Adrenal gland (tissue), 12 donors: ENCODE data around the gene THBS3. TPM values are rescaled to one million over a fixed set of nuclear protein-coding genes. Genes with fewer than 3 reads are reported as not detected.
A peak's percentile ranks its signal among the peaks of the same experiment; 100 is the strongest.
"Not testable (repeated sequence)": the region's sequence is repeated elsewhere in the genome, so short reads cannot be mapped to it uniquely, and the experiment has no call there.

Experiments used
- DNase-seq, 7 donors: peaks; one replicate each; pipeline ENCODE4 v3.0.0-alpha.2; 2019 to 2020
- H3K27ac ChIP-seq, 5 donors: fragments of 200-600 bp; sonication (generic) in 4 of 5; 1 replicate in 3 of 5; 2 replicates in 2 of 5; pipeline versions ENCODE4 v1.5.1 to v1.8.0; 2016 to 2020; ENCODE audit warnings: mild to moderate bottlenecking in 1 of 5
- H3K27me3 ChIP-seq: fragments of 200-600 bp; 2 replicates; pipeline ENCODE4 v1.8.0; 2021
- H3K36me3 ChIP-seq, 2 donors: fragments of 200-600 bp; replicated peaks in 1 of 2; 1 replicate in 1 of 2; 2 replicates in 1 of 2; pipeline versions ENCODE4 v1.5.1 to v1.8.0; 2018 to 2022
- H3K4me1 ChIP-seq, 2 donors: fragments of 200-600 bp; replicated peaks in 1 of 2; 1 replicate in 1 of 2; 2 replicates in 1 of 2; pipeline versions ENCODE4 v1.5.1 to v1.8.0; 2018 to 2021
- H3K4me3 ChIP-seq, 4 donors: fragments of 200-600 bp; sonication (generic) in 3 of 4; one replicate each; pipeline ENCODE4 v1.5.1; 2016 to 2018
- H3K9me3 ChIP-seq, 3 donors: fragments of 200-600 bp; sonication (generic) in 1 of 3; replicated peaks in 1 of 3; 1 replicate in 2 of 3; 2 replicates in 1 of 3; pipeline versions ENCODE4 v1.5.1 to v1.8.0; 2016 to 2021
- CTCF ChIP-seq, 6 experiments: fragments of 450-650 bp in 4 of 6; fragments of 200-600 bp in 2 of 6; sonication (generic) in 1 of 6; IDR thresholded peaks; 1 replicate in 5 of 6; 2 replicates in 1 of 6; pipeline versions ENCODE4 v1.5.1 to v1.8.0; 2016 to 2021; ENCODE audit warnings: antibody characterized with exemption in 6 of 6, mild to moderate bottlenecking in 2 of 6, moderate library complexity in 1 of 6
- POLR2A ChIP-seq, 2 donors: fragments of 450-650 bp; IDR thresholded peaks; one replicate each; pipeline ENCODE4 v1.6.1; 2017; ENCODE audit warnings: antibody characterized with exemption in 2 of 2, mild to moderate bottlenecking in 2 of 2, moderate library complexity in 1 of 2
- WGBS, 4 donors: extraction: QIAGEN DNeasy Blood & Tissue Kit in 2 of 4; methylation state at CpG; one replicate each; pipeline versions ENCODE4 v1.1.5 to v1.1.7; 2013 to 2017; 5-methylcytosine and 5-hydroxymethylcytosine counted together
- intact Hi-C, 2 donors: fragments of 100-400 bp; cut with DNase I; formaldehyde crosslinking; loops; one replicate each; pipeline versions ENCODE4 v1.14.1 to v1.15.0; 2022 to 2023
- polyA plus RNA-seq, 3 donors: library from polyadenylated mRNA; stranded (reverse); fragments of 200-250 nt in 2 of 3; fragments of 350-450 nt in 1 of 3; fragmentation: Illumina TruSeq in 1 of 3; extraction: RNeasy Lipid Tissue Mini Kit (QIAGEN cat#74804) in 1 of 3; gene quantifications; one replicate each; pipeline ENCODE4 v1.2.3, GENCODE V29; 2013 to 2014
- total RNA-seq, 9 donors: library from RNA; depleted of rRNA in 4 of 9; stranded (reverse); fragments of >200 nt in 4 of 9; fragments of 120-200 nt in 1 of 9; fragmentation: NEBNext Ultra II Directional in 1 of 9; extraction: Animal tissue kit (Norgen Biotek cat#: 25700) in 1 of 9; gene quantifications; one replicate each; pipeline versions ENCODE4 v1.1.0 to v1.2.4, GENCODE V29; 2013 to 2023
- donor health status: healthy with polysubstance abuse.
- donor health status: Bipolar disorder and iron deficiency.
- donor health status: DM: yes; HTN: yes; CAD: no.
- donor health status: DM: no; HTN: no; CAD: no.
- donor health status: DM: no; HTN: no; CAD: no.
- donor health status: DM: yes; HTN: yes; CAD: no.

THBS3 gene
- total and polyA plus RNA-seq, 12 donors: 7.1 to 147 (median 16.7) TPM

- Histone ChIP-seq H3K27ac (peak overlapping the region in 1 of 5 donors; percentile 5), H3K36me3 (no peaks in the 10 kb centered on the region), H3K4me3 (peak overlapping the region in 1 of 4 donors; percentile 3), H3K4me1 (peaks cover under 1 to 12% of the 10 kb centered on the region in 2 donors), H3K9me3 (no peaks in the 10 kb centered on the region), H3K27me3 (no peaks in the 10 kb centered on the region)
- WGBS, 4 donors: 30 to 40% (median 35%) methylated on average over 7 of the region's 7 CpGs
- intact Hi-C loops: no loop called here
- peak in 4 of 7 donors; percentile 61 to 84 (median 69) for DNase-seq
- TF ChIP-seq POLR2A (IDR thresholded peaks at IDR 0.05) (no peak), CTCF (IDR thresholded peaks at IDR 0.05) (no peak)
Observed at GRCh38 chr1:155218854-155219591, 11.3 kb upstream of the THBS3 start.

- H3K27ac ChIP-seq, H3K4me3 ChIP-seq, H3K36me3 ChIP-seq, H3K9me3 ChIP-seq, DNase-seq, H3K27me3 ChIP-seq, intact Hi-C loops: not testable (repeated sequence)
- peaks cover 3 to 13% of the 10 kb centered on the region in 2 donors for H3K4me1 ChIP-seq
- 80 to 89% (median 82%) methylated on average over 4 to 8 of the region's 10 CpGs for WGBS, 4 donors
Observed at GRCh38 chr1:155214702-155215101, 7.0 kb upstream of the THBS3 start.

- DNase-seq, H3K4me3 ChIP-seq, intact Hi-C loops, H3K27me3 ChIP-seq, H3K36me3 ChIP-seq, H3K27ac ChIP-seq, H3K9me3 ChIP-seq: not testable (repeated sequence)
- peaks cover 18 to 24% of the 10 kb centered on the region in 2 donors for H3K4me1 ChIP-seq
- WGBS, 4 donors: 63 to 71% (median 68%) methylated on average over 5 to 7 of the region's 7 CpGs; no CpG with 5 or more reads in 1 of the 4 donors
Observed at GRCh38 chr1:155212051-155212440, 4.3 kb upstream of the THBS3 start.

GRCh38 chr1:155211381-155212050 lies 3.8 kb upstream of the THBS3 start:
- H3K27ac ChIP-seq, intact Hi-C loops, H3K9me3 ChIP-seq, H3K36me3 ChIP-seq, H3K27me3 ChIP-seq, H3K4me3 ChIP-seq: not testable (repeated sequence)
- peak in 1 of 7 donors; percentile 60 for DNase-seq
- 47 to 85% (median 60%) methylated on average over 2 to 13 of the region's 13 CpGs for WGBS, 4 donors
- peaks cover 23 to 28% of the 10 kb centered on the region in 2 donors for H3K4me1 ChIP-seq

GRCh38 chr1:155210314-155211104 lies 2.8 kb upstream of the THBS3 start:
- TF ChIP-seq POLR2A (IDR thresholded peaks at IDR 0.05) (no peak), CTCF (IDR thresholded peaks at IDR 0.05) (no peak)
- DNase-seq: no peak
- no peaks in the 10 kb centered on the region for H3K27me3 ChIP-seq
- H3K9me3 ChIP-seq: no peaks in the 10 kb centered on the region
- H3K27ac ChIP-seq: no peak overlapping the region
- no peak overlapping the region for H3K4me3 ChIP-seq
- intact Hi-C loops: no loop called here
- peaks cover 24 to 30% of the 10 kb centered on the region in 2 donors for H3K4me1 ChIP-seq
- 72 to 92% (median 79%) methylated on average over 3 to 4 of the region's 4 CpGs for WGBS, 4 donors
- no peaks in the 10 kb centered on the region for H3K36me3 ChIP-seq
